ENCODE results near the gene KLHDC7B. TPM values are rescaled to one million over a fixed set of nuclear protein-coding genes. Genes with fewer than 3 reads are reported as not detected.

KLHDC7B gene
- total RNA-seq, 2 donors from 2014 or later = not detected

- H3K27ac ChIP-seq = peak overlapping the region; percentile 86 to 89
- H3K27me3 ChIP-seq = peaks cover 0 to 7% of the 10 kb centered on the region in 2 donors
- peaks cover 20% of the 10 kb centered on the region for H3K36me3 ChIP-seq
- H3K9me3 ChIP-seq = no peaks in the 10 kb centered on the region
- peak overlapping the region; percentile 64 to 85 for H3K4me3 ChIP-seq
- peaks cover 0 to 61% of the 10 kb centered on the region in 2 donors for H3K4me1 ChIP-seq
- no peak for TF ChIP-seq CTCF (IDR thresholded peaks at IDR 0.05)
- DNase-seq (ENCODE audit: low spot score) = peak; percentile 77
These were observed 18.6 kb upstream of the KLHDC7B start for GRCh38 chr22:50526834-50527801.

GRCh38 chr22:50527921-50528681, 17.6 kb upstream of the KLHDC7B start:
- H3K4me1 ChIP-seq = peaks cover 0 to 67% of the 10 kb centered on the region in 2 donors
- H3K4me3 ChIP-seq = no peak overlapping the region
- H3K36me3 ChIP-seq = peaks cover 10% of the 10 kb centered on the region
- TF ChIP-seq CTCF (IDR thresholded peaks at IDR 0.05) = no peak
- no peaks in the 10 kb centered on the region for H3K9me3 ChIP-seq
- no peak for DNase-seq (ENCODE audit: low spot score)
- peaks cover 0 to 7% of the 10 kb centered on the region in 2 donors for H3K27me3 ChIP-seq
- peak overlapping the region; percentile 86 to 96 for H3K27ac ChIP-seq

GRCh38 chr22:50528682-50529415, 16.9 kb upstream of the KLHDC7B start:
- Histone ChIP-seq H3K27me3 (peaks cover 0 to 7% of the 10 kb centered on the region in 2 donors), H3K4me1 (peaks cover 0 to 65% of the 10 kb centered on the region in 2 donors), H3K4me3 (peak overlapping the region; percentile 47 to 67), H3K27ac (peak overlapping the region; percentile 92 to 96), H3K36me3 (peaks cover 3% of the 10 kb centered on the region), H3K9me3 (no peaks in the 10 kb centered on the region)
- DNase-seq (ENCODE audit: low spot score) = no peak
- TF ChIP-seq CTCF (IDR thresholded peaks at IDR 0.05) = no peak

- H3K9me3 ChIP-seq = no peaks in the 10 kb centered on the region
- H3K27ac ChIP-seq = peak overlapping the region; percentile 92 to 96
- DNase-seq (ENCODE audit: low spot score) = no peak
- peaks cover 0 to 59% of the 10 kb centered on the region in 2 donors for H3K4me1 ChIP-seq
- no peak for TF ChIP-seq CTCF (IDR thresholded peaks at IDR 0.05)
- no peaks in the 10 kb centered on the region for H3K36me3 ChIP-seq
- H3K4me3 ChIP-seq = peak overlapping the region; percentile 47 to 67
- H3K27me3 ChIP-seq = peaks cover 0 to 7% of the 10 kb centered on the region in 2 donors
These were observed 16.2 kb upstream of the KLHDC7B start for GRCh38 chr22:50529416-50529896.

- peaks cover 0 to 53% of the 10 kb centered on the region in 2 donors for H3K4me1 ChIP-seq
- H3K4me3 ChIP-seq = peak within 1 kb of the TSS; percentile 47 to 67
- no peaks in the 10 kb centered on the region for H3K9me3 ChIP-seq
- peaks cover 0 to 7% of the 10 kb centered on the region in 2 donors for H3K27me3 ChIP-seq
- DNase-seq (ENCODE audit: low spot score) = peak; percentile 90
- peak within 1 kb of the TSS; percentile 92 to 96 for H3K27ac ChIP-seq
- no peak for TF ChIP-seq CTCF (IDR thresholded peaks at IDR 0.05)
- no peaks in the 10 kb centered on the region for H3K36me3 ChIP-seq
These were observed 15.7 kb upstream of the KLHDC7B start, which contains the start of gene TYMP for GRCh38 chr22:50529897-50530579. TYMP (minus strand) TSS chr22:50530012; CDS start chr22:50529709, 303 bp downstream.
